HepG2 (cell line): Measurements from ENCODE around the gene RTRAF. TPM values are rescaled to one million over a fixed set of nuclear protein-coding genes. Genes with fewer than 3 reads are reported as not detected.

Experiments
- ATAC-seq: fragments of 200-7000 bp; cut with Tn5 transposase; 3 replicates; pipeline ENCODE4 v1.9.1; 2020; ENCODE audit warnings: mild to moderate bottlenecking, moderate library complexity
- BruUV-seq: library from RNA; stranded (reverse); fragments of 400-500 nt; replicated peaks from 2 replicates; lab custom pipeline; 2021; lab: Mats Ljungman, UMichigan
- CTCF ChIA-PET: fragments of 300-600 bp; formaldehyde crosslinking; extraction: SDS; loops from one replicate; lab custom pipeline; 2021; ENCODE audit warnings: low total read pairs, inconsistent platforms, low intra/inter-chr PET ratio; lab: Yijun Ruan, JAX
- POLR2A ChIA-PET: fragments of 350-600 bp; sonication (Branson Sonifier 250); formaldehyde crosslinking; loops from one replicate; lab custom pipeline; 2020; ENCODE audit warnings: antibody characterized with exemption, inconsistent platforms; lab: Yijun Ruan, JAX
- DNase-seq: peaks from one replicate; pipeline ENCODE4 v3.0.0-alpha.2; 2015; ENCODE audit warnings: low spot score
- FAIRE-seq: peaks from 3 replicates; lab custom pipeline; 2011; peaks lifted over from hg19 to GRCh38; lab: Jason Lieb, UNC
- H2AFZ ChIP-seq: one replicate; pipeline ENCODE4 v1.6.1; 2011; ENCODE audit warnings: low read length, inconsistent platforms
- H3K27ac ChIP-seq: fragments of 300-600 bp; 3 replicates; pipeline ENCODE4 v1.8.0; 2011; ENCODE audit warnings: mixed run types, mild to moderate bottlenecking, mixed read lengths, low read length, inconsistent platforms; ENCODE audit not compliant: insufficient read depth; ENCODE audit errors: extremely low read length
- H3K27me3 ChIP-seq, 2 experiments: fragments of 200-600 bp in 1 of 2; 2 replicates in 1 of 2; 3 replicates in 1 of 2; pipeline versions ENCODE4 v1.6.0 to v1.8.0; 2011; ENCODE audit warnings: low read length in 2 of 2, mild to moderate bottlenecking in 2 of 2, moderate library complexity in 2 of 2, inconsistent platforms in 1 of 2; ENCODE audit not compliant: insufficient read depth in 2 of 2, control insufficient read depth in 1 of 2
- H3K36me3 ChIP-seq, 2 experiments: fragments of 200-600 bp in 1 of 2; replicated peaks in 1 of 2; 2 replicates in 1 of 2; 3 replicates in 1 of 2; pipeline versions ENCODE4 v1.5.1 to v1.8.0; 2011; ENCODE audit warnings: low read length in 2 of 2, inconsistent platforms in 1 of 2; ENCODE audit not compliant: insufficient read depth in 2 of 2, control insufficient read depth in 1 of 2
- H3K4me1 ChIP-seq: 2 replicates; pipeline ENCODE4 v1.5.1; 2012; ENCODE audit warnings: low read length, inconsistent platforms; ENCODE audit not compliant: insufficient read depth
- H3K4me2 ChIP-seq: 2 replicates; pipeline ENCODE4 v1.6.0; 2011; ENCODE audit warnings: low read depth, low read length, inconsistent platforms
- H3K4me3 ChIP-seq, 3 experiments: fragments of 200-600 bp in 1 of 3; sonication (generic), shearing (Covaris generic) in 1 of 3; replicated peaks in 1 of 3; 2 replicates each; pipeline ENCODE4 v1.5.1; 2011 to 2016; ENCODE audit warnings: low read length in 3 of 3, inconsistent platforms in 2 of 3, low read depth in 2 of 3, mild to moderate bottlenecking in 2 of 3, control low read depth in 1 of 3, mixed read lengths in 1 of 3; ENCODE audit not compliant: insufficient read depth in 1 of 3
- H3K79me2 ChIP-seq: one replicate; pipeline ENCODE4 v1.6.1; 2011; ENCODE audit warnings: low read length, inconsistent platforms; ENCODE audit not compliant: insufficient read depth
- H3K9ac ChIP-seq: 2 replicates; pipeline ENCODE4 v1.6.0; 2011; ENCODE audit warnings: mild to moderate bottlenecking, low read depth, low read length, inconsistent platforms; ENCODE audit not compliant: insufficient read depth
- H3K9me3 ChIP-seq: 2 replicates; pipeline ENCODE4 v1.5.1; 2012; ENCODE audit warnings: mild to moderate bottlenecking, low read length
- H4K20me1 ChIP-seq: 2 replicates; pipeline ENCODE4 v1.6.0; 2011; ENCODE audit warnings: inconsistent platforms, mild to moderate bottlenecking, low read length, moderate library complexity; ENCODE audit not compliant: insufficient read depth
- AHR ChIP-seq: IDR thresholded peaks from 2 replicates; pipeline ENCODE4 v1.6.1; 2018; ENCODE audit warnings: missing genetic modification reagents, missing compliant biosample characterization
- HOXD1 ChIP-seq: sonication (generic); formaldehyde crosslinking; IDR thresholded peaks from 2 replicates; pipeline ENCODE4 v1.5.0; 2020; ENCODE audit warnings: missing genetic modification reagents
- KDM4B ChIP-seq: sonication (generic); formaldehyde crosslinking; IDR thresholded peaks from 2 replicates; pipeline ENCODE4 v1.4.0; 2020; ENCODE audit warnings: missing genetic modification reagents
- NR2C2 ChIP-seq: sonication (generic); formaldehyde crosslinking; IDR thresholded peaks from 2 replicates; pipeline ENCODE4 v1.4.0; 2020; ENCODE audit warnings: missing genetic modification reagents, mild to moderate bottlenecking, moderate library complexity, borderline replicate concordance
- PAX8 ChIP-seq: sonication (generic); formaldehyde crosslinking; IDR thresholded peaks from 2 replicates; pipeline ENCODE4 v1.8.0; 2022; ENCODE audit warnings: mild to moderate bottlenecking, missing genetic modification reagents, borderline replicate concordance
- PHF20 ChIP-seq: sonication (generic); formaldehyde crosslinking; IDR thresholded peaks from 2 replicates; pipeline ENCODE4 v1.5.0; 2020; ENCODE audit warnings: mild to moderate bottlenecking, missing genetic modification reagents
- RFXAP ChIP-seq: sonication (generic); formaldehyde crosslinking; IDR thresholded peaks from 2 replicates; pipeline ENCODE4 v1.4.0; 2020; ENCODE audit warnings: missing genetic modification reagents, borderline replicate concordance
- SRY ChIP-seq: sonication (generic); formaldehyde crosslinking; IDR thresholded peaks from 2 replicates; pipeline ENCODE4 v1.8.0; 2022; ENCODE audit warnings: mild to moderate bottlenecking, missing genetic modification reagents
- YEATS4 ChIP-seq: sonication (generic); formaldehyde crosslinking; IDR thresholded peaks from 2 replicates; pipeline ENCODE4 v1.4.0; 2020; ENCODE audit warnings: missing genetic modification reagents, borderline replicate concordance
- ZNF17 ChIP-seq: sonication (generic); formaldehyde crosslinking; IDR thresholded peaks from 2 replicates; pipeline ENCODE4 v1.5.0; 2020; ENCODE audit warnings: mild to moderate bottlenecking, missing genetic modification reagents
- ZNF615 ChIP-seq: sonication (generic); formaldehyde crosslinking; IDR thresholded peaks from 2 replicates; pipeline ENCODE4 v1.5.0; 2020; ENCODE audit warnings: mild to moderate bottlenecking, missing genetic modification reagents, borderline replicate concordance
- ZNF660 ChIP-seq: sonication (generic); formaldehyde crosslinking; IDR thresholded peaks from 2 replicates; pipeline ENCODE4 v1.5.1; 2020; ENCODE audit warnings: mild to moderate bottlenecking, low read depth, missing genetic modification reagents, borderline replicate concordance
- ZNF761 ChIP-seq: sonication (generic); formaldehyde crosslinking; conservative IDR thresholded peaks from 2 replicates; pipeline ENCODE4 v1.4.0; 2020; ENCODE audit warnings: mild to moderate bottlenecking, missing genetic modification reagents
- ZZZ3 ChIP-seq: sonication (generic); formaldehyde crosslinking; IDR thresholded peaks from 2 replicates; pipeline ENCODE4 v1.4.0; 2020; ENCODE audit warnings: missing genetic modification reagents, mild to moderate bottlenecking, borderline replicate concordance
- whole genome bisulfite sequencing: methylation state at CpG from one replicate; pipeline ENCODE4 v1.1.6; 2017; ENCODE audit warnings: low lambda C conversion rate; 5-methylcytosine and 5-hydroxymethylcytosine counted together
- in situ Hi-C: cut with HindIII; loops from 2 replicates; pipeline ENCODE4 v1.10.0; 2017; ENCODE audit warnings: low pct_unique_long_range_greater_than_20kb; ENCODE audit not compliant: extremely low pct_ligation_motif_present
- intact Hi-C: fragments of 100-400 bp; cut with micrococcal nuclease; formaldehyde crosslinking; loops from one replicate; pipeline ENCODE4 v1.10.0; 2022; ENCODE audit not compliant: unreplicated experiment
- polyA plus RNA-seq, 8 experiments: library from polyadenylated mRNA; depleted of rRNA in 3 of 8; stranded (reverse) in 7 of 8; unstranded in 1 of 8; fragments of >200 nt; fragmentation: Illumina TruSeq in 4 of 8; extraction: Trizol in 4 of 8; gene quantifications; 2 replicates each; pipeline versions ENCODE4 v1.2.1 to v1.2.3, GENCODE V29; 2011 to 2016; ENCODE audit warnings: low read depth in 4 of 8, missing spikeins in 1 of 8, mixed read lengths in 1 of 8; ENCODE audit not compliant: insufficient read depth in 1 of 8
- total RNA-seq, 5 experiments: library from RNA; depleted of rRNA; stranded (reverse); fragments of >200 nt; fragmentation: Illumina TruSeq; extraction: Trizol; gene quantifications; 2 replicates each; pipeline ENCODE4 v1.2.3, GENCODE V29; 2016; ENCODE audit warnings: low read depth in 1 of 5
- TF ChIP-seq, protein P1 (sequence below): sonication (generic); formaldehyde crosslinking; IDR thresholded peaks from 2 replicates; pipeline ENCODE4 v1.4.0; 2020; ENCODE audit warnings: missing genetic modification reagents
- TF ChIP-seq, protein P2 (sequence below): sonication (generic); formaldehyde crosslinking; IDR thresholded peaks from 2 replicates; pipeline ENCODE4 v1.8.1; 2023; ENCODE audit warnings: missing genetic modification reagents, mild to moderate bottlenecking, borderline replicate concordance
- TF ChIP-seq, protein P3 (sequence below): sonication (generic); formaldehyde crosslinking; IDR thresholded peaks from 2 replicates; pipeline ENCODE4 v1.4.0; 2020; ENCODE audit warnings: missing genetic modification reagents

Gene RTRAF
- total and polyA plus RNA-seq, 2 of the 13 experiments (the other 11 are each of a cell fraction or from before 2014, with no cell fraction given): 137 to 258 TPM

DNA sequence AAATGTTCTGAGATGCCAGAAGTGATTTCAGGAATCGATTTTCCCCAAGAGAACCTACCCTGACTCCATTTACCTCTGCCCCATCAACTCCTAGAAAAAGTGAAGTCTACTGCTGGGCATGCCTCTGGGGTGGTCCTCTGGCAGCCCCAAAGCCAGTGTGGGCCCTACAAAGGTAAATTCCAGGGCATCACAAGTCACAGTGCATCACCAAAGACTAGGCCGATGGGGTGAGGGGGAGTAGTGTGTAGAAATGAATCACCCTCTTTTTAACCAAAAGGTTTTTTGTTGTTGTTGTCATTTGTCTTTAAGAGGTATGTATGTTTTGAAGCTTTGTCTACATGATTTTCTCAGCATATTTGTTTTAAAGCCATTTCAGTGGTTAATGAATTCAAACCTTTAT, 46.4 kb upstream of the RTRAF start:
- no peak overlapping the region for H3K4me3 ChIP-seq
- ATAC-seq (no peak), DNase-seq (no peak)
- H2AFZ ChIP-seq: no peak overlapping the region
- no peak overlapping the region for H3K9ac ChIP-seq
- H4K20me1 ChIP-seq: no peaks in the 10 kb centered on the region
- in situ Hi-C loops: no loop called here
- BruUV-seq: no TSS peak
- H3K27ac ChIP-seq: no peak overlapping the region
- ChIA-PET POLR2A (no interaction called here), CTCF (no interaction called here)
- H3K27me3 ChIP-seq: peaks cover 0 to 5% of the 10 kb centered on the region in 2 experiments; a peak in 2 of 5 replicates
- no peaks in the 10 kb centered on the region for H3K36me3 ChIP-seq
- no peaks in the 10 kb centered on the region for H3K4me1 ChIP-seq
- TF ChIP-seq YEATS4 (CRISPR knock-in tag) (no peak), AHR (CRISPR knock-in tag) (no peak), ZNF17 (no peak), KDM4B (CRISPR knock-in tag) (no peak), NR2C2 (CRISPR knock-in tag) (no peak), PHF20 (CRISPR knock-in tag) (no peak), ZNF660 (CRISPR knock-in tag) (no peak), ZNF615 (no peak), RFXAP (no peak), PAX8 (CRISPR knock-in tag) (no peak), SRY (CRISPR knock-in tag) (no peak), ZNF761 (no peak), HOXD1 (no peak), ZZZ3 (CRISPR knock-in tag) (no peak)
- TF ChIP-seq, protein P1, sequence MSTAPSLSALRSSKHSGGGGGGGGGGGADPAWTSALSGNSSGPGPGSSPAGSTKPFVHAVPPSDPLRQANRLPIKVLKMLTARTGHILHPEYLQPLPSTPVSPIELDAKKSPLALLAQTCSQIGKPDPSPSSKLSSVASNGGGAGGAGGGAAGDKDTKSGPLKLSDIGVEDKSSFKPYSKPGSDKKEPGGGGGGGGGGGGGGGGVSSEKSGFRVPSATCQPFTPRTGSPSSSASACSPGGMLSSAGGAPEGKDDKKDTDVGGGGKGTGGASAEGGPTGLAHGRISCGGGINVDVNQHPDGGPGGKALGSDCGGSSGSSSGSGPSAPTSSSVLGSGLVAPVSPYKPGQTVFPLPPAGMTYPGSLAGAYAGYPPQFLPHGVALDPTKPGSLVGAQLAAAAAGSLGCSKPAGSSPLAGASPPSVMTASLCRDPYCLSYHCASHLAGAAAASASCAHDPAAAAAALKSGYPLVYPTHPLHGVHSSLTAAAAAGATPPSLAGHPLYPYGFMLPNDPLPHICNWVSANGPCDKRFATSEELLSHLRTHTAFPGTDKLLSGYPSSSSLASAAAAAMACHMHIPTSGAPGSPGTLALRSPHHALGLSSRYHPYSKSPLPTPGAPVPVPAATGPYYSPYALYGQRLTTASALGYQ (CRISPR knock-in tag): no peak
- TF ChIP-seq, protein P2, sequence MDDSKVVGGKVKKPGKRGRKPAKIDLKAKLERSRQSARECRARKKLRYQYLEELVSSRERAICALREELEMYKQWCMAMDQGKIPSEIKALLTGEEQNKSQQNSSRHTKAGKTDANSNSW (CRISPR knock-in tag): no peak
- TF ChIP-seq, protein P3, sequence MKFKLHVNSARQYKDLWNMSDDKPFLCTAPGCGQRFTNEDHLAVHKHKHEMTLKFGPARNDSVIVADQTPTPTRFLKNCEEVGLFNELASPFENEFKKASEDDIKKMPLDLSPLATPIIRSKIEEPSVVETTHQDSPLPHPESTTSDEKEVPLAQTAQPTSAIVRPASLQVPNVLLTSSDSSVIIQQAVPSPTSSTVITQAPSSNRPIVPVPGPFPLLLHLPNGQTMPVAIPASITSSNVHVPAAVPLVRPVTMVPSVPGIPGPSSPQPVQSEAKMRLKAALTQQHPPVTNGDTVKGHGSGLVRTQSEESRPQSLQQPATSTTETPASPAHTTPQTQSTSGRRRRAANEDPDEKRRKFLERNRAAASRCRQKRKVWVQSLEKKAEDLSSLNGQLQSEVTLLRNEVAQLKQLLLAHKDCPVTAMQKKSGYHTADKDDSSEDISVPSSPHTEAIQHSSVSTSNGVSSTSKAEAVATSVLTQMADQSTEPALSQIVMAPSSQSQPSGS: no peak
- TF ChIP-seq, all 625 proteins: peak for 0
- no peak for FAIRE-seq
- no peaks in the 10 kb centered on the region for H3K79me2 ChIP-seq
- no peak overlapping the region for H3K4me2 ChIP-seq
- intact Hi-C loops: no loop called here
- H3K9me3 ChIP-seq: no peaks in the 10 kb centered on the region
- WGBS: 0% methylated on average over 2 of the region's 2 CpGs
